IMR-90 (cell line): ENCODE data around the gene SYNE1. TPM values are rescaled to one million over a fixed set of nuclear protein-coding genes. Genes with fewer than 3 reads are reported as not detected.

Source experiments
- ATAC-seq: fragments of 200-7000 bp; cut with Tn5 transposase; 2 replicates; pipeline ENCODE4 v1.9.1; 2020; ENCODE audit warnings: low read depth, mild to moderate bottlenecking, moderate library complexity
- BruUV-seq: library from RNA; stranded (reverse); fragments of 400-500 nt; replicated peaks from 2 replicates; lab custom pipeline; 2021; lab: Mats Ljungman, UMichigan
- CTCF ChIA-PET: fragments of 300-600 bp; formaldehyde crosslinking; extraction: SDS; loops from one replicate; lab custom pipeline; 2021; ENCODE audit warnings: antibody characterized with exemption; lab: Yijun Ruan, JAX
- POLR2A ChIA-PET: fragments of 300-600 bp; sonication (Branson Sonifier 250); formaldehyde crosslinking; loops from one replicate; lab custom pipeline; 2022; ENCODE audit warnings: antibody characterized with exemption; ENCODE audit not compliant: unreplicated experiment; lab: Charles Lee
- DNase-seq: peaks from one replicate; pipeline ENCODE4 v3.0.0; 2013
- H2AFZ ChIP-seq: replicated peaks from 2 replicates; pipeline ENCODE3; 2013; ENCODE audit warnings: low read length, mild to moderate bottlenecking; ENCODE audit not compliant: poor library complexity
- H2AK5ac ChIP-seq: 2 replicates; pipeline ENCODE4 v1.6.1; 2013; ENCODE audit warnings: low read depth, low read length, inconsistent platforms
- H2AK9ac ChIP-seq: replicated peaks from 2 replicates; pipeline ENCODE3; 2013; ENCODE audit warnings: mild to moderate bottlenecking, low read depth, low read length, moderate library complexity; ENCODE audit not compliant: poor library complexity
- H2BK120ac ChIP-seq: 2 replicates; pipeline ENCODE4 v1.6.1; 2013; ENCODE audit warnings: low read depth, low read length, inconsistent platforms
- H2BK15ac ChIP-seq: 3 replicates; pipeline ENCODE4 v1.6.1; 2013; ENCODE audit warnings: low read depth, low read length, inconsistent platforms
- H2BK20ac ChIP-seq: 2 replicates; pipeline ENCODE4 v1.6.1; 2013; ENCODE audit warnings: low read depth, mild to moderate bottlenecking, inconsistent platforms, low read length, moderate library complexity
- H2BK5ac ChIP-seq: 2 replicates; pipeline ENCODE4 v1.6.1; 2013; ENCODE audit warnings: mild to moderate bottlenecking, low read depth, low read length, inconsistent platforms; ENCODE audit not compliant: poor library complexity, severe bottlenecking
- H3K14ac ChIP-seq: replicated peaks from 2 replicates; pipeline ENCODE4 v1.6.1; 2013; ENCODE audit warnings: low read depth, low read length, inconsistent platforms
- H3K18ac ChIP-seq: 2 replicates; pipeline ENCODE4 v1.6.1; 2013; ENCODE audit warnings: low read depth, low read length, control low read depth
- H3K23ac ChIP-seq: 2 replicates; pipeline ENCODE4 v1.6.1; 2013; ENCODE audit warnings: low read depth, low read length, inconsistent platforms
- H3K27ac ChIP-seq: 2 replicates; pipeline ENCODE4 v1.5.1; 2013; ENCODE audit warnings: mild to moderate bottlenecking, control low read depth, low read length; ENCODE audit not compliant: insufficient read depth
- H3K27me3 ChIP-seq: 2 replicates; pipeline ENCODE4 v1.6.1; 2013; ENCODE audit warnings: low read length; ENCODE audit not compliant: control insufficient read depth, insufficient read depth
- H3K36me3 ChIP-seq: 2 replicates; pipeline ENCODE4 v1.6.1; 2013; ENCODE audit warnings: low read length, mixed read lengths; ENCODE audit not compliant: control insufficient read depth, insufficient read depth
- H3K4ac ChIP-seq: 2 replicates; pipeline ENCODE4 v1.6.1; 2013; ENCODE audit warnings: low read depth, low read length, inconsistent platforms
- H3K4me1 ChIP-seq: 2 replicates; pipeline ENCODE4 v1.6.1; 2013; ENCODE audit warnings: low read length, mixed read lengths; ENCODE audit not compliant: control insufficient read depth, insufficient read depth
- H3K4me2 ChIP-seq: 2 replicates; pipeline ENCODE4 v1.6.1; 2013; ENCODE audit warnings: low read depth, mild to moderate bottlenecking, control low read depth, low read length, moderate library complexity
- H3K4me3 ChIP-seq: 2 replicates; pipeline ENCODE4 v1.5.1; 2013; ENCODE audit warnings: low read depth, mild to moderate bottlenecking, control low read depth, low read length, moderate library complexity; ENCODE audit not compliant: insufficient read depth
- H3K56ac ChIP-seq: 2 replicates; pipeline ENCODE4 v1.6.1; 2013; ENCODE audit warnings: low read length, inconsistent platforms; ENCODE audit not compliant: insufficient read depth; ENCODE audit errors: extremely low read depth
- H3K79me1 ChIP-seq, 2 experiments: 2 replicates each; pipeline ENCODE4 v1.6.1; 2013; ENCODE audit warnings: low read length in 2 of 2, inconsistent platforms in 1 of 2, low read depth in 1 of 2
- H3K9ac ChIP-seq: 2 replicates; pipeline ENCODE4 v1.6.1; 2013; ENCODE audit warnings: low read depth, low read length, control low read depth
- H3K9me1 ChIP-seq: 2 replicates; pipeline ENCODE4 v1.6.1; 2013; ENCODE audit warnings: low read length, inconsistent platforms; ENCODE audit not compliant: insufficient read depth
- H3K9me3 ChIP-seq: 2 replicates; pipeline ENCODE4 v1.6.1; 2013; ENCODE audit warnings: low read length; ENCODE audit not compliant: control insufficient read depth, insufficient read depth
- H4K20me1 ChIP-seq: 2 replicates; pipeline ENCODE4 v1.6.1; 2013; ENCODE audit warnings: low read length, inconsistent platforms; ENCODE audit not compliant: insufficient read depth
- H4K5ac ChIP-seq: 2 replicates; pipeline ENCODE4 v1.6.1; 2013; ENCODE audit warnings: mild to moderate bottlenecking, low read depth, low read length, control low read depth
- H4K8ac ChIP-seq, 2 experiments: 2 replicates each; pipeline ENCODE4 v1.6.1; 2013; ENCODE audit warnings: low read depth in 2 of 2, low read length in 2 of 2, control low read depth in 1 of 2, inconsistent platforms in 1 of 2
- H4K91ac ChIP-seq: 2 replicates; pipeline ENCODE4 v1.6.1; 2013; ENCODE audit warnings: low read depth, low read length, inconsistent platforms; ENCODE audit not compliant: insufficient read depth
- BHLHE40 ChIP-seq: fragments of 150-350 bp; IDR thresholded peaks from 2 replicates; pipeline ENCODE4 v1.6.1; 2016; ENCODE audit warnings: mild to moderate bottlenecking, low read depth, low read length
- RAD21 ChIP-seq: IDR thresholded peaks from 2 replicates; pipeline ENCODE4 v1.6.1; 2012; ENCODE audit warnings: low read length, improper control_type of control experiment
- WGBS, 2 experiments: methylation state at CpG; one replicate each; pipeline versions ENCODE4 v1.1.5 to v1.1.7; 2013; ENCODE audit warnings: missing lambda C conversion rate in 2 of 2; ENCODE audit not compliant: insufficient read length in 1 of 2; ENCODE audit errors: extremely low coverage in 2 of 2; 5-methylcytosine and 5-hydroxymethylcytosine counted together
- dilution Hi-C: fragments of 300-500 bp; cut with HindIII; formaldehyde crosslinking; loops from one replicate; pipeline ENCODE4 v1.14.3; 2018; ENCODE audit warnings: low sequenced_read_pairs; ENCODE audit not compliant: unreplicated experiment
- in situ Hi-C: fragments of 300-500 bp; cut with MboI; formaldehyde crosslinking; loops from 3 replicates; pipeline ENCODE4 v1.14.3; 2019; ENCODE audit warnings: low sequenced_read_pairs, inconsistent platforms, mixed read lengths
- intact Hi-C: fragments of 100-400 bp; cut with micrococcal nuclease; formaldehyde crosslinking; loops from 2 replicates; pipeline ENCODE4 v1.10.0; 2022
- polyA plus RNA-seq, 3 experiments: library from polyadenylated mRNA; depleted of rRNA; stranded (reverse); fragments of >200 nt; gene quantifications; 2 replicates each; pipeline ENCODE4 v1.2.3, GENCODE V29; 2012; ENCODE audit warnings: low replicate concordance in 1 of 3
- total RNA-seq: library from RNA; depleted of rRNA; stranded (reverse); fragments of >200 nt; gene quantifications from 2 replicates; pipeline ENCODE4 v1.2.3, GENCODE V29; 2012

SYNE1 gene
- total and polyA plus RNA-seq, 2 of the 4 experiments (the other 2 are of a cell fraction) = 34.1 to 159 TPM

GRCh38 chr6:152189736-152190135 lies 447.4 kb downstream of the SYNE1 start:
- no peak overlapping the region for H3K23ac ChIP-seq
- no peak overlapping the region for H2AK5ac ChIP-seq
- no peaks in the 10 kb centered on the region for H3K4me1 ChIP-seq
- no peak overlapping the region for H2BK20ac ChIP-seq
- no peak overlapping the region for H2AK9ac ChIP-seq
- no peak overlapping the region for H2BK15ac ChIP-seq
- no peaks in the 10 kb centered on the region; a peak in 1 of 4 replicates for H3K79me1 ChIP-seq
- ChIA-PET POLR2A (no interaction called here), CTCF (no interaction called here)
- H3K4me2 ChIP-seq = no peak overlapping the region
- H3K14ac ChIP-seq = no peak overlapping the region
- intact Hi-C loops (no loop called here), in situ Hi-C loops (no loop called here), dilution Hi-C loops (no loop called here)
- no peak overlapping the region for H3K27ac ChIP-seq
- H3K4ac ChIP-seq = no peak overlapping the region
- H4K8ac ChIP-seq = no peak overlapping the region
- H3K36me3 ChIP-seq = peaks cover 9% of the 10 kb centered on the region
- no peak overlapping the region for H3K4me3 ChIP-seq
- no peak overlapping the region for H4K91ac ChIP-seq
- H3K9me3 ChIP-seq = no peaks in the 10 kb centered on the region
- H3K9me1 ChIP-seq = no peaks in the 10 kb centered on the region; the same call in 1 of the 2 replicates
- ATAC-seq (no peak), DNase-seq (peak; percentile 64)
- no peak overlapping the region for H2BK120ac ChIP-seq
- no peak overlapping the region for H2BK5ac ChIP-seq
- no CpG with 5 or more reads among the region's 2 CpGs for WGBS, 2 experiments
- no peak overlapping the region for H4K5ac ChIP-seq
- H3K56ac ChIP-seq = no peak overlapping the region
- no peaks in the 10 kb centered on the region for H4K20me1 ChIP-seq
- 0 out of 2 replicates have a peak, but pooled peaks have one; percentile 7 for TF ChIP-seq BHLHE40
- TF ChIP-seq RAD21 = no peak
- no peaks in the 10 kb centered on the region for H3K27me3 ChIP-seq
- no TSS peak for BruUV-seq
- H2AFZ ChIP-seq = no peak overlapping the region
- no peak overlapping the region for H3K18ac ChIP-seq
- no peak overlapping the region for H3K9ac ChIP-seq
